Ectodermal cell (in vitro differentiated cells): ENCODE measurements around the gene PLEKHO2.

ENCODE experiments used
- H3K27ac ChIP-seq: 2 replicates; pipeline ENCODE4 v1.7.0; 2013; ENCODE audit warnings: mild to moderate bottlenecking, low read depth, low read length; ENCODE audit not compliant: insufficient read depth, poor library complexity, severe bottlenecking
- H3K27me3 ChIP-seq: 2 replicates; pipeline ENCODE4 v1.7.0; 2013; ENCODE audit warnings: mild to moderate bottlenecking, low read length; ENCODE audit not compliant: insufficient read depth, control insufficient read depth, poor library complexity, severe bottlenecking
- H3K36me3 ChIP-seq: one replicate; pipeline ENCODE4 v1.7.0; 2013; ENCODE audit warnings: low read length; ENCODE audit not compliant: control insufficient read depth, insufficient read depth
- H3K4me1 ChIP-seq: one replicate; pipeline ENCODE4 v1.7.0; 2013; ENCODE audit warnings: low read length; ENCODE audit not compliant: control insufficient read depth, insufficient read depth
- H3K4me3 ChIP-seq: 2 replicates; pipeline ENCODE4 v1.7.0; 2013; ENCODE audit warnings: low read depth, low read length, control low read depth; ENCODE audit not compliant: insufficient read depth
- H3K9me3 ChIP-seq: 2 replicates; pipeline ENCODE4 v1.7.0; 2013; ENCODE audit warnings: mild to moderate bottlenecking, low read length, moderate library complexity; ENCODE audit not compliant: control insufficient read depth
- WGBS, 2 experiments: methylation state at CpG; one replicate each; pipeline ENCODE4 v1.1.7; 2013; ENCODE audit warnings: missing lambda C conversion rate in 2 of 2; 5-methylcytosine and 5-hydroxymethylcytosine counted together

PLEKHO2 gene

GRCh38 chr15:64901141-64901540 lies 59.4 kb downstream of the PLEKHO2 start:
- no peaks in the 10 kb centered on the region for H3K4me1 ChIP-seq
- H3K9me3 ChIP-seq = peaks cover 4% of the 10 kb centered on the region
- no peak overlapping the region for H3K4me3 ChIP-seq
- no peaks in the 10 kb centered on the region for H3K27me3 ChIP-seq
- no peaks in the 10 kb centered on the region for H3K36me3 ChIP-seq
- H3K27ac ChIP-seq = no peak overlapping the region
- WGBS, 2 experiments = 91 to 94% methylated on average over 5 of the region's 5 CpGs

GRCh38 chr15:64901914-64902313 lies 60.2 kb downstream of the PLEKHO2 start:
- Histone ChIP-seq H3K36me3 (no peaks in the 10 kb centered on the region), H3K27ac (no peak overlapping the region), H3K4me1 (no peaks in the 10 kb centered on the region), H3K27me3 (no peaks in the 10 kb centered on the region), H3K4me3 (no peak overlapping the region), H3K9me3 (peaks cover 4% of the 10 kb centered on the region)
- 93 to 100% methylated on average over 2 of the region's 2 CpGs for WGBS, 2 experiments

- Histone ChIP-seq H3K27me3 (no peaks in the 10 kb centered on the region), H3K36me3 (no peaks in the 10 kb centered on the region), H3K9me3 (peaks cover 4% of the 10 kb centered on the region), H3K4me3 (no peak overlapping the region), H3K4me1 (no peaks in the 10 kb centered on the region), H3K27ac (no peak overlapping the region)
- 95 to 99% methylated on average over 4 of the region's 4 CpGs for WGBS, 2 experiments
Measured at GRCh38 chr15:64902863-64903262, 61.1 kb downstream of the PLEKHO2 start.

GRCh38 chr15:64903326-64903950 lies 61.7 kb downstream of the PLEKHO2 start:
- H3K9me3 ChIP-seq = peaks cover 4% of the 10 kb centered on the region
- no peaks in the 10 kb centered on the region for H3K27me3 ChIP-seq
- H3K36me3 ChIP-seq = no peaks in the 10 kb centered on the region
- 88 to 91% methylated on average over 4 of the region's 4 CpGs for WGBS, 2 experiments
- no peak overlapping the region for H3K4me3 ChIP-seq
- no peaks in the 10 kb centered on the region for H3K4me1 ChIP-seq
- H3K27ac ChIP-seq = no peak overlapping the region

- Histone ChIP-seq H3K36me3 (no peaks in the 10 kb centered on the region), H3K9me3 (peaks cover 4% of the 10 kb centered on the region), H3K4me3 (no peak overlapping the region), H3K27me3 (no peaks in the 10 kb centered on the region), H3K27ac (no peak overlapping the region), H3K4me1 (no peaks in the 10 kb centered on the region)
- WGBS, 2 experiments = 92 to 93% methylated on average over 4 of the region's 4 CpGs
Measured at GRCh38 chr15:64904189-64904588, 62.5 kb downstream of the PLEKHO2 start.

- 20 to 23% methylated on average over 29 to 30 of the region's 30 CpGs for WGBS, 2 experiments
- H3K4me3 ChIP-seq = peak overlapping the region; percentile 23
- no peaks in the 10 kb centered on the region for H3K4me1 ChIP-seq
Measured at GRCh38 chr15:64905119-64905831, 63.6 kb downstream of the PLEKHO2 start.

GRCh38 chr15:64905941-64906340 lies 64.2 kb downstream of the PLEKHO2 start:
- H3K36me3 ChIP-seq = no peaks in the 10 kb centered on the region
- no peak overlapping the region for H3K27ac ChIP-seq
- H3K27me3 ChIP-seq = peaks cover 8% of the 10 kb centered on the region
- H3K4me3 ChIP-seq = no peak overlapping the region
- no peaks in the 10 kb centered on the region for H3K4me1 ChIP-seq
- 82 to 85% methylated on average over 9 of the region's 9 CpGs for WGBS, 2 experiments
- peaks cover 4% of the 10 kb centered on the region for H3K9me3 ChIP-seq

More at GRCh38 chr15:64905119-64905831, 63.6 kb downstream of the PLEKHO2 start:
- Histone ChIP-seq H3K36me3 (no peaks in the 10 kb centered on the region), H3K27me3 (peaks cover under 1% of the 10 kb centered on the region), H3K27ac (no peak overlapping the region), H3K9me3 (peaks cover 4% of the 10 kb centered on the region)

GRCh38 chr15:64906402-64906801 lies 64.7 kb downstream of the PLEKHO2 start:
- Histone ChIP-seq H3K36me3 (no peaks in the 10 kb centered on the region), H3K9me3 (peaks cover 4% of the 10 kb centered on the region), H3K4me3 (no peak overlapping the region), H3K27ac (no peak overlapping the region), H3K27me3 (peaks cover 12% of the 10 kb centered on the region), H3K4me1 (no peaks in the 10 kb centered on the region)
- WGBS, 2 experiments = 93 to 97% methylated on average over 3 of the region's 3 CpGs

GRCh38 chr15:64907991-64908390 lies 66.3 kb downstream of the PLEKHO2 start:
- Histone ChIP-seq H3K36me3 (no peaks in the 10 kb centered on the region), H3K4me3 (no peak overlapping the region), H3K9me3 (peaks cover 4% of the 10 kb centered on the region), H3K27me3 (peaks cover 26% of the 10 kb centered on the region), H3K27ac (no peak overlapping the region), H3K4me1 (no peaks in the 10 kb centered on the region)
- no CpG with 5 or more reads among the region's 1 CpG for WGBS, 2 experiments

- Histone ChIP-seq H3K4me3 (no peak overlapping the region), H3K9me3 (peaks cover 4% of the 10 kb centered on the region), H3K27ac (no peak overlapping the region), H3K27me3 (peaks cover 33% of the 10 kb centered on the region), H3K36me3 (no peaks in the 10 kb centered on the region), H3K4me1 (no peaks in the 10 kb centered on the region)
- WGBS, 2 experiments = 90% methylated on average over 3 of the region's 3 CpGs
Measured at GRCh38 chr15:64909546-64909945, 67.8 kb downstream of the PLEKHO2 start.
